HepG2 (cell line): ENCODE measurements around the gene TACC2. TPM values are rescaled to one million over a fixed set of nuclear protein-coding genes. Genes with fewer than 3 reads are reported as not detected.

Source experiments
- AHDC1 ChIP-seq: sonication (generic); formaldehyde crosslinking; IDR thresholded peaks from 2 replicates; pipeline ENCODE4 v1.5.1; 2020; ENCODE audit warnings: mild to moderate bottlenecking, missing genetic modification reagents, borderline replicate concordance
- E2F2 ChIP-seq: sonication (generic); formaldehyde crosslinking; IDR thresholded peaks from 2 replicates; pipeline ENCODE4 v1.4.0; 2020; ENCODE audit warnings: missing genetic modification reagents, borderline replicate concordance
- JUND ChIP-seq: sonication (generic); formaldehyde crosslinking; IDR thresholded peaks from 2 replicates; pipeline ENCODE4 v1.8.0; 2022; ENCODE audit warnings: mild to moderate bottlenecking, missing genetic modification reagents
- MBD4 ChIP-seq: IDR thresholded peaks from 2 replicates; pipeline ENCODE4 v1.6.1; 2012; ENCODE audit warnings: low read length, inconsistent platforms, borderline replicate concordance
- POLR2AphosphoS5 ChIP-seq: IDR thresholded peaks from 2 replicates; pipeline ENCODE4 v1.6.1; 2012; ENCODE audit warnings: low read depth, low read length
- REL ChIP-seq: sonication (generic); formaldehyde crosslinking; conservative IDR thresholded peaks from 2 replicates; pipeline ENCODE4 v1.8.0; 2022; ENCODE audit warnings: mild to moderate bottlenecking, missing genetic modification reagents, moderate library complexity
- ZNF567 ChIP-seq: sonication (generic); formaldehyde crosslinking; IDR thresholded peaks from 2 replicates; pipeline ENCODE4 v1.8.1; 2023; ENCODE audit warnings: mild to moderate bottlenecking, missing genetic modification reagents, borderline replicate concordance
- ZNF574 ChIP-seq: sonication (generic); formaldehyde crosslinking; IDR thresholded peaks from 2 replicates; pipeline ENCODE4 v1.4.0; 2020; ENCODE audit warnings: missing genetic modification reagents
- ZNF678 ChIP-seq: sonication (generic); formaldehyde crosslinking; IDR thresholded peaks from 2 replicates; pipeline ENCODE4 v1.4.0; 2020; ENCODE audit warnings: mild to moderate bottlenecking, missing genetic modification reagents
- ZNF770 ChIP-seq: sonication (generic); formaldehyde crosslinking; IDR thresholded peaks from 2 replicates; pipeline ENCODE4 v1.5.0; 2020; ENCODE audit warnings: mild to moderate bottlenecking, missing genetic modification reagents
- polyA plus RNA-seq, 8 experiments: library from polyadenylated mRNA; depleted of rRNA in 3 of 8; stranded (reverse) in 7 of 8; unstranded in 1 of 8; fragments of >200 nt; fragmentation: Illumina TruSeq in 4 of 8; extraction: Trizol in 4 of 8; gene quantifications; 2 replicates each; pipeline versions ENCODE4 v1.2.1 to v1.2.3, GENCODE V29; 2011 to 2016; ENCODE audit warnings: low read depth in 4 of 8, missing spikeins in 1 of 8, mixed read lengths in 1 of 8; ENCODE audit not compliant: insufficient read depth in 1 of 8
- total RNA-seq, 5 experiments: library from RNA; depleted of rRNA; stranded (reverse); fragments of >200 nt; fragmentation: Illumina TruSeq; extraction: Trizol; gene quantifications; 2 replicates each; pipeline ENCODE4 v1.2.3, GENCODE V29; 2016; ENCODE audit warnings: low read depth in 1 of 5

Gene TACC2
- total and polyA plus RNA-seq, 2 of the 13 experiments (the other 11 are each of a cell fraction or from before 2014, with no cell fraction given): 11.8 to 16.0 TPM

GRCh38 chr10:122056431-122057094 lies 67.6 kb downstream of the TACC2 start (continued):
- peak; percentile 83; the same call in 1 of the 2 replicates for TF ChIP-seq AHDC1
- TF ChIP-seq JUND (CRISPR knock-in tag): peak; percentile 87; the same call in 1 of the 2 replicates
- TF ChIP-seq MBD4: no peak
- no peak for TF ChIP-seq ZNF567
- TF ChIP-seq E2F2: no peak
- no peak for TF ChIP-seq REL (CRISPR knock-in tag)
- TF ChIP-seq POLR2AphosphoS5: no peak
- no peak for TF ChIP-seq ZNF678 (CRISPR knock-in tag)
- TF ChIP-seq ZNF770 (CRISPR knock-in tag): no peak
- TF ChIP-seq ZNF574 (CRISPR knock-in tag): peak; percentile 59
